Putamen (tissue), 1 donor: ENCODE data around the gene ECT2.
A peak's percentile ranks its signal among the peaks of the same experiment; 100 is the strongest.
"Not testable (repeated sequence)": the region's sequence is repeated elsewhere in the genome, so short reads cannot be mapped to it uniquely, and the experiment has no call there.

Source experiments
- DNase-seq: peaks from one replicate; pipeline ENCODE4 v3.0.0-alpha.2; 2016; ENCODE audit warnings: low spot score

ECT2 gene

GRCh38 chr3:172811099-172811498, 60.6 kb downstream of the ECT2 start:
- no peak for DNase-seq

DNA sequence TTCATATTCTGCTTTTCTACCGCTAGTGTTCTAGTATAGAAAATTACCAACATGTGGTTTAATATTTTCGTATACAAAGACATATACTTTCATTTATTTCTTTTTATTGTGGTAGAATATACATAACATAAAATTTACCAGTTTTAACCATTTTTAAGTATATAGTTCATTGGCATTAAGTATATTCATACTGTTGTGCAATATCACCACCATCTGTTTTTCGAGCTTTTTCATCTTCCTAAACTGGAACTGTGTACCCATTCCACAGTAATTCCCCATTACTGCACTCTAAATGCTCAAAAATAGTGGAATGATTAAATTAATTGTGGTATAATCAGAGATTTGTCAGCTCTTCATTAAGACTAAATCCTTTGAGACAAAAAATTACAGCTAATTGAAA, 62.9 kb downstream of the ECT2 start:
- no peak for DNase-seq

DNA sequence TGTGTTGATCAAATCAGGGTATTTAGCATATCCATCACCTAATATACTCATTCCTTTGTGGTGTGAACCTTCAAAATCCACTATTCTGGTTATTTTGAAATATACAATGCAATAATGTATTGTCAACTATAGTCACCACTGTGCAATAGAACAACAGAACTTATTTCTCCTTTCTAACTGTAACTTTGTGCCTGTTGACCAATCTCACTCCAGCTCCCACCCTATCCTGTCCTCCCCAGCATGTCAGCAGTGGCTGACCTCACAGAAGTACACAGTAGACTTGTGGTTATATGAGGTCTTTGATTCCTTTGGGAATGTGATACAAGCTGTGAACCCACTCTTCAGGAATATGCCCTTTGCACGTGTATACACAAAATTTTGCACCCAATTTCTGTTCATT, 64.2 kb downstream of the ECT2 start:
- no peak for DNase-seq

- no peak for DNase-seq
Observed at GRCh38 chr3:172815857-172816256, 65.3 kb downstream of the ECT2 start.

- no peak for DNase-seq
Observed at GRCh38 chr3:172816281-172816680, 65.8 kb downstream of the ECT2 start.

GRCh38 chr3:172816968-172817367, 66.4 kb downstream of the ECT2 start:
- DNase-seq = no peak

GRCh38 chr3:172820492-172820891, 70.0 kb downstream of the ECT2 start:
- DNase-seq = no peak

GRCh38 chr3:172824229-172824628, 73.7 kb downstream of the ECT2 start:
- DNase-seq = no peak

GRCh38 chr3:172827231-172827630, 76.7 kb downstream of the ECT2 start:
- DNase-seq = not testable (repeated sequence)

GRCh38 chr3:172832983-172833382, 82.5 kb downstream of the ECT2 start:
- DNase-seq = no peak

DNA sequence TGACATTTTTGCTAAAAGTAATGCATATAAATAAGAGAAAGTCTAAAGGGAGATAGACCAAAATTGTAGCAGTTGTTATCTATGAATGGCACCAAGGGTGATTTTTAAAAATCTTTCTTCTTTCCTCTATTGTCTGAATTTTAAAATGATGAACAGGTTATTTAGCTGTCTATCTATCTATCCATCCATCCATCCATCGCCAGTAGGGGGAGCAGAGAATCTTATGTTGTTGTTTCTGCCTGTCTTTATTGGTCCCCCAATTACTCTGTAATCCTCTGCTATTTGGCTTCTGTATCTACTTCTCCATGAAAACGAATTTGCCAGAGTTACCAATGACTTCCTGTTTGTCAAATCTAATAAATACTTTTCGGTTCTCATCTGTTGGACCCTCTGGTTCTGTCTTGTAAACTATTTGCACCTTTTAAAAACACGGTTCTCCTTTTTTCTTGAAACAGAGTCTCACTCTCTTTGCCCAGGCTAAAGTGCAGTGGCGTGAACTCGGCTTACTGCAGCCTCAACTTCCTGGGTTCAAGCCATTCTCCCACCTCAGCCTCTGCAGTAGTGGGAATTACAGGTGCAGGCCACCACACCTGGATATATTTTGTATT, 86.0 kb downstream of the ECT2 start:
- peak; percentile 15 for DNase-seq

GRCh38 chr3:172839679-172840078, 89.2 kb downstream of the ECT2 start:
- DNase-seq = no peak

DNA sequence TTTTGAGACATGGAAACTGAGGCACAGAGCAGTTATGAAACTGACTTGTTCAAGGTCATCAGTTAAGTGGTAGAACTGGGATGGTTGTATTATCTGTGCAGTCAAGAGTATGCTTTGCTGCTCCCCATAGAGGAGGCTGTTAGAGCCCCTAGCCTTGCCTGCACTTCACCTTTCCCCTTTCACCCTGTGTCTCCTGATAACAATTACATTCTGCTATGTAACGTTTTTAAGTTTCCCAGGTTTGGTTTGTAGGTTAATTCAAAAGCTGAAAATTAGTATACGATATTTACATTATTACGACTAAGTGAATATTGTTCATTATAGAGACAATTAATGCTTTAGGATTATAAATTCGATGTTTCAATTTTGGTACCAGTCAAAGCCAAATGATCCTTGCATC, 89.9 kb downstream of the ECT2 start:
- no peak for DNase-seq

- DNase-seq = no peak
Observed at GRCh38 chr3:172840913-172841312, 90.4 kb downstream of the ECT2 start.

DNA sequence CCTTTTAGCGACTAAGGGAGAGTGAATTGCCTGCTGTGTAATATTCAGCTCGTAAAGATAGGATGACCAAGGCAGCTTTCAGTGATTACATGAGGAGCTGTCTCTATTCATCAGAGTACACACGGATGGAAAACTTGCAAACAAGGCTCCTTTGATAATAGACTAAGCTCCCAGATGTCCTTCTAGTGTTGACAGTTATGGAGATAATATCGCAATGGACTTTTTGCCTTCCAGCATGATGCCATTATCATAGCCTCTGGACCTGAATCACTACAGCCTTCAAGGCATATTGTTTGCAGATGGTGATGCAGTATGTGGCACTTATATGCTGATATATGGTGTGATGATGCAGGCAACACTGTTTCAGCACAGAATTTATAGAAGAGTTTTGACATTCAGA, 93.9 kb downstream of the ECT2 start:
- DNase-seq = no peak

- no peak for DNase-seq
Observed at GRCh38 chr3:172846103-172846561, 95.6 kb downstream of the ECT2 start.

DNA sequence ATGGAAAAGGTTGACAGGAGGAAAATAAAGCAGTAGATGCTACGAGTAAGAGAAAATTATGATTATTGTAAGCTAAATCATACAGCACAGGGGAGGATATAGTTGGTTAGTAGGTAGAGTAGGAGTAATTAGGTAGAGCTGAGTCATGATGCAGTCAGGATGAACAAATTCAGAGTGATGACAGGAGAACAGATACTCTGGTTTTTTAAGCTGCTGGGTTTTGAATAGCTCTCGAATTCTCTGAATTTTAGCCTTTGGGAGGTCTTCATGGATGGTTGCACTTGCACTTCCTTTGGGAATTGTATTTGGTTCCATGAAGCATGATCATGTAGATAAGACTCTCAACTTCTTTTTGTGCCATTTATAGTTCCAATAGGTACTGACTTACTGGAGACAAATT, 96.2 kb downstream of the ECT2 start:
- DNase-seq = peak; percentile 53

GRCh38 chr3:172847292-172847691, 96.8 kb downstream of the ECT2 start:
- no peak for DNase-seq

DNA sequence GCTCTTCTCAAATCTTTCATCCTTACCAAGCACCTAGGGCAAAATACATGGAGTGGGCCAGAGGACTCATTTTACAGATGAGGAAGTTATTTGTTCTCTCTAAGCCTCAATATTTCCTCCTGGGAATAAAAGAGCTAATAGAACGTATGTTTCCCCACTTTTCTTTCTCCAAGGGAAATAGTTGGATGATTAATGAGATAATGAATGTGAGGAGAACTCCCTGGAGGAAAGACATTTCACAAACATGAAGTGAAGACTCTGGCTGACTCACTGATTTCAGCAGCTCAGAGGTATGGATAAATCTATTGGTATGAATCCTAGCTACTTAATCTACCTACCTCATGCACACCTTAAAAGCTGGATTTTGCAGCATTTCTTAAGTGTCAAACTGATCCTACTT, 98.4 kb downstream of the ECT2 start:
- peak; percentile 7 for DNase-seq

DNA sequence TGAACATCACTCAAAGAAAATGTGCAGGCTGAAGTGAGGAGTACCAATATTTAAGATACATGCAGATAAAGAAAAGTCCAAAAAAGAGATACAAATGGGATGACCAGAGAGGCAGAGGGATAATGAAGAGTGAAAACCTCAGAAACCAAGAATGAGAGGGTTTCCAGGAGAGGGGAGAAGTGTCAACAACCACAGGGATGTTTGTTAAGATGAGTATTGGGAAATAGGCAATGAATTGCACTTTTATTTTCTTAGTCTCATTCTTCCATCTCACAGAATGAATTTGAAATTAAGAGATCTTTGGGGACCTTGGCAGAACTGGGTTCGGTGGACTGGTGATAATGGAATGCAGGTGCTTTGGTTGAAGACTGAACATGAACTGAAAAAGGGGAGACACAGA, 102.5 kb downstream of the ECT2 start:
- DNase-seq = no peak

GRCh38 chr3:172853921-172854666, 103.6 kb downstream of the ECT2 start:
- DNase-seq = no peak

GRCh38 chr3:172855037-172855436, 104.5 kb downstream of the ECT2 start:
- no peak for DNase-seq

- DNase-seq = no peak
Observed at GRCh38 chr3:172856795-172857742, 106.5 kb downstream of the ECT2 start.
